BLaER1 (cell line): ENCODE measurements around the gene CCDC87.

Experiments used
- H3K27ac ChIP-seq: shearing (Covaris generic); formaldehyde crosslinking; 2 replicates; pipeline ENCODE4 v1.8.1; 2022
- H3K27me3 ChIP-seq: shearing (Covaris generic); formaldehyde crosslinking; 2 replicates; pipeline ENCODE4 v1.8.1; 2022
- H3K36me3 ChIP-seq: shearing (Covaris generic); formaldehyde crosslinking; 2 replicates; pipeline ENCODE4 v1.8.1; 2022
- H3K4me1 ChIP-seq: shearing (Covaris generic); formaldehyde crosslinking; 2 replicates; pipeline ENCODE4 v1.8.1; 2022
- H3K4me2 ChIP-seq: shearing (Covaris generic); formaldehyde crosslinking; 2 replicates; pipeline ENCODE4 v1.8.1; 2022
- H3K4me3 ChIP-seq: shearing (Covaris generic); formaldehyde crosslinking; 2 replicates; pipeline ENCODE4 v1.8.1; 2022
- H3K9ac ChIP-seq: shearing (Covaris generic); formaldehyde crosslinking; 2 replicates; pipeline ENCODE4 v1.8.1; 2022
- H3K9me3 ChIP-seq: shearing (Covaris generic); formaldehyde crosslinking; 2 replicates; pipeline ENCODE4 v1.8.1; 2022
- H4K20me1 ChIP-seq: shearing (Covaris generic); formaldehyde crosslinking; 2 replicates; pipeline ENCODE4 v1.8.1; 2022
- Cebpa-rat ChIP-seq: shearing (Covaris generic); IDR thresholded peaks from 2 replicates; pipeline ENCODE4 v1.8.1; 2022

CCDC87 gene

GRCh38 chr11:66581261-66581660 is 11.6 kb downstream of the CCDC87 start:
- no peak overlapping the region for H3K4me2 ChIP-seq
- no peak overlapping the region for H3K9ac ChIP-seq
- no peaks in the 10 kb centered on the region for H4K20me1 ChIP-seq
- no peaks in the 10 kb centered on the region for H3K27me3 ChIP-seq
- no peak for TF ChIP-seq Cebpa-rat
- no peak overlapping the region for H3K4me3 ChIP-seq
- H3K9me3 ChIP-seq, result peaks cover 21% of the 10 kb centered on the region
- no peaks in the 10 kb centered on the region for H3K36me3 ChIP-seq
- H3K27ac ChIP-seq, result no peak overlapping the region
- no peaks in the 10 kb centered on the region for H3K4me1 ChIP-seq

GRCh38 chr11:66580803-66581202 is 12.1 kb downstream of the CCDC87 start:
- Histone ChIP-seq H3K36me3 (no peaks in the 10 kb centered on the region), H4K20me1 (no peaks in the 10 kb centered on the region), H3K27me3 (no peaks in the 10 kb centered on the region), H3K4me3 (no peak overlapping the region), H3K4me2 (no peak overlapping the region), H3K27ac (no peak overlapping the region), H3K9ac (no peak overlapping the region), H3K4me1 (no peaks in the 10 kb centered on the region), H3K9me3 (peaks cover 21% of the 10 kb centered on the region)
- TF ChIP-seq Cebpa-rat, result no peak

- no peaks in the 10 kb centered on the region for H4K20me1 ChIP-seq
- H3K36me3 ChIP-seq, result no peaks in the 10 kb centered on the region
- no peak overlapping the region for H3K9ac ChIP-seq
- no peaks in the 10 kb centered on the region for H3K27me3 ChIP-seq
- H3K27ac ChIP-seq, result no peak overlapping the region
- H3K9me3 ChIP-seq, result peaks cover 27% of the 10 kb centered on the region
- H3K4me1 ChIP-seq, result no peaks in the 10 kb centered on the region
- no peak overlapping the region for H3K4me3 ChIP-seq
- no peak for TF ChIP-seq Cebpa-rat
- no peak overlapping the region for H3K4me2 ChIP-seq
Observed at GRCh38 chr11:66579017-66579606, 13.8 kb downstream of the CCDC87 start.

- peaks cover 39% of the 10 kb centered on the region for H3K27me3 ChIP-seq
- H3K9ac ChIP-seq, result no peak overlapping the region
- H3K4me2 ChIP-seq, result no peak overlapping the region
- no peak overlapping the region for H3K27ac ChIP-seq
- H3K36me3 ChIP-seq, result no peaks in the 10 kb centered on the region
- H3K9me3 ChIP-seq, result peaks cover 24% of the 10 kb centered on the region
- TF ChIP-seq Cebpa-rat, result no peak
- H4K20me1 ChIP-seq, result no peaks in the 10 kb centered on the region
- H3K4me3 ChIP-seq, result no peak overlapping the region
- peaks cover 13% of the 10 kb centered on the region for H3K4me1 ChIP-seq
Observed at GRCh38 chr11:66570850-66571180, 22.0 kb downstream of the CCDC87 start.

GRCh38 chr11:66570079-66570849 is 22.6 kb downstream of the CCDC87 start:
- Histone ChIP-seq H3K4me1 (peaks cover 13% of the 10 kb centered on the region), H3K4me2 (peak overlapping the region; percentile 21), H3K9me3 (peaks cover 24% of the 10 kb centered on the region), H4K20me1 (no peaks in the 10 kb centered on the region), H3K27ac (no peak overlapping the region), H3K36me3 (no peaks in the 10 kb centered on the region), H3K4me3 (no peak overlapping the region), H3K27me3 (peaks cover 42% of the 10 kb centered on the region), H3K9ac (no peak overlapping the region)
- no peak for TF ChIP-seq Cebpa-rat

- peaks cover 42% of the 10 kb centered on the region for H3K27me3 ChIP-seq
- no peaks in the 10 kb centered on the region for H3K36me3 ChIP-seq
- H3K9me3 ChIP-seq, result peaks cover 18% of the 10 kb centered on the region; the same call in 1 of the 2 replicates
- H3K27ac ChIP-seq, result no peak overlapping the region
- H4K20me1 ChIP-seq, result no peaks in the 10 kb centered on the region
- H3K9ac ChIP-seq, result no peak overlapping the region
- no peak for TF ChIP-seq Cebpa-rat
- H3K4me3 ChIP-seq, result no peak overlapping the region
- peaks cover 13% of the 10 kb centered on the region for H3K4me1 ChIP-seq
- no peak overlapping the region for H3K4me2 ChIP-seq
Observed at GRCh38 chr11:66569076-66569475, 23.8 kb downstream of the CCDC87 start.

- no peak within 1 kb of the TSS for H3K27ac ChIP-seq
- no peak for TF ChIP-seq Cebpa-rat
- H3K36me3 ChIP-seq, result no peaks in the 10 kb centered on the region
- peaks cover 42% of the 10 kb centered on the region for H3K27me3 ChIP-seq
- no peak within 1 kb of the TSS for H3K4me3 ChIP-seq
- no peaks in the 10 kb centered on the region for H4K20me1 ChIP-seq
- no peak within 1 kb of the TSS for H3K4me2 ChIP-seq
- no peak within 1 kb of the TSS for H3K9ac ChIP-seq
- peaks cover 13% of the 10 kb centered on the region for H3K4me1 ChIP-seq
- H3K9me3 ChIP-seq, result peaks cover 11% of the 10 kb centered on the region; the same call in 1 of the 2 replicates
Observed at GRCh38 chr11:66568124-66568916, 24.5 kb downstream of the CCDC87 start, which contains the start of gene CTSF. CTSF (minus strand) TSS chr11:66568606; CDS start chr11:66568486, 120 bp downstream.

- no peaks in the 10 kb centered on the region for H3K36me3 ChIP-seq
- peaks cover 42% of the 10 kb centered on the region for H3K27me3 ChIP-seq
- H3K4me1 ChIP-seq, result peaks cover 13% of the 10 kb centered on the region
- H3K9me3 ChIP-seq, result peaks cover 8% of the 10 kb centered on the region; the same call in 1 of the 2 replicates
- H3K4me2 ChIP-seq, result no peak overlapping the region
- TF ChIP-seq Cebpa-rat, result no peak
- no peak overlapping the region for H3K27ac ChIP-seq
- H4K20me1 ChIP-seq, result no peaks in the 10 kb centered on the region
- H3K4me3 ChIP-seq, result no peak overlapping the region
- H3K9ac ChIP-seq, result no peak overlapping the region
Observed at GRCh38 chr11:66567787-66568123, 25.1 kb downstream of the CCDC87 start.

GRCh38 chr11:66566221-66566620 is 26.6 kb downstream of the CCDC87 start:
- no peaks in the 10 kb centered on the region for H3K36me3 ChIP-seq
- no peak overlapping the region for H3K4me3 ChIP-seq
- H3K4me2 ChIP-seq, result no peak overlapping the region
- H3K4me1 ChIP-seq, result peaks cover 13% of the 10 kb centered on the region
- H3K9ac ChIP-seq, result no peak overlapping the region
- H3K27me3 ChIP-seq, result peaks cover 42% of the 10 kb centered on the region
- H3K27ac ChIP-seq, result no peak overlapping the region
- no peak for TF ChIP-seq Cebpa-rat
- no peaks in the 10 kb centered on the region for H4K20me1 ChIP-seq
- H3K9me3 ChIP-seq, result peaks cover 8% of the 10 kb centered on the region; the same call in 1 of the 2 replicates

GRCh38 chr11:66564984-66565383 is 27.9 kb downstream of the CCDC87 start:
- Histone ChIP-seq H3K27ac (no peak overlapping the region), H3K9ac (no peak overlapping the region), H3K9me3 (peaks cover 8% of the 10 kb centered on the region; the same call in 1 of the 2 replicates), H3K4me2 (no peak overlapping the region), H3K4me1 (peaks cover 9% of the 10 kb centered on the region), H3K36me3 (no peaks in the 10 kb centered on the region), H4K20me1 (no peaks in the 10 kb centered on the region), H3K27me3 (peaks cover 39% of the 10 kb centered on the region), H3K4me3 (no peak overlapping the region)
- no peak for TF ChIP-seq Cebpa-rat
